Measurements from ENCODE around the gene QDPR. TPM values are rescaled to one million over a fixed set of nuclear protein-coding genes. Genes with fewer than 3 reads are reported as not detected.

Gene QDPR
- total RNA-seq = 10 to 100 TPM in 6 of 7 donors, 1 to 10 TPM in 1; 7.3 to 31.5 (median 26.1) TPM
- polyA plus RNA-seq = 10 to 100 TPM; 24.4 to 49.9 TPM
- long read RNA-seq, donor 1, transcript QDPR-202 (6 exons, 1,278 nt) = minor isoform, 6 of 130 reads
- long read RNA-seq, donor 1, transcript QDPR-205 (6 exons, 1,374 nt) = minor isoform, 7 of 130 reads
- long read RNA-seq, donor 1, transcript QDPR-201 (7 exons, 1,648 nt) = major isoform, 96 of 130 reads
- long read RNA-seq, donor 1, partial matches to known transcripts = 8 of 130 reads
- long read RNA-seq, donor 1, other reads (novel, unspliced or antisense) = 11 of 130 reads
- long read RNA-seq, donor 2, transcript QDPR-201 (7 exons, 1,648 nt) = major isoform, 48 of 64 reads
- long read RNA-seq, donor 2, partial matches to known transcripts = 7 of 64 reads
- long read RNA-seq, donor 2, other reads (novel, unspliced or antisense) = 0 of 64 reads
- long read RNA-seq, donor 3, transcript QDPR-202 (6 exons, 1,278 nt) = minor isoform, 6 of 51 reads
- long read RNA-seq, donor 3, transcript QDPR-201 (7 exons, 1,648 nt) = major isoform, 36 of 51 reads
- long read RNA-seq, donor 3, partial matches to known transcripts = 2 of 51 reads
- long read RNA-seq, donor 3, other reads (novel, unspliced or antisense) = 3 of 51 reads

- TF ChIP-seq CTCF (IDR thresholded peaks at IDR 0.05) = peak in 1 of 3 donors; percentile 45
- TF ChIP-seq EP300 (IDR thresholded peaks at IDR 0.05) = no peak
- Histone ChIP-seq H3K36me3 (no peaks in the 10 kb centered on the region), H3K9me3 (no peaks in the 10 kb centered on the region), H3K4me3 (peak within 1 kb of the TSS; percentile 83), H3K4me1 (ENCODE audit: insufficient read depth) (peaks cover 2% of the 10 kb centered on the region), H3K27me3 (no peaks in the 10 kb centered on the region), H3K27ac (peak within 1 kb of the TSS; percentile 0 to 40)
- DNase-seq = peak; percentile 60 to 82 (median 76)
- intact Hi-C loops (cut with DNase I) = no loop called here
- 1 to 2% (median 1%) methylated on average over 30 to 65 of the region's 65 CpGs for WGBS, 3 donors
These were observed at the start of gene QDPR for GRCh38 chr4:17511950-17512795. Gene QDPR (minus strand): TSS chr4:17512090. CDS start chr4:17512054, 36 bp downstream.

- H3K4me3 ChIP-seq = no peak overlapping the region
- no peaks in the 10 kb centered on the region for H3K27me3 ChIP-seq
- 87 to 88% (median 87%) methylated on average over 8 of the region's 8 CpGs for WGBS, 3 donors
- H3K9me3 ChIP-seq = no peaks in the 10 kb centered on the region
- no peak overlapping the region for H3K27ac ChIP-seq
- no peaks in the 10 kb centered on the region for H3K4me1 ChIP-seq (ENCODE audit: insufficient read depth)
- no peak for TF ChIP-seq CTCF (IDR thresholded peaks at IDR 0.05)
- no peak for TF ChIP-seq POLR2A (IDR thresholded peaks at IDR 0.05)
- no peak for TF ChIP-seq EP300 (IDR thresholded peaks at IDR 0.05)
- intact Hi-C loops (cut with DNase I) = loop anchor here in 2 of 4 donors (5.0 kb wide), 2 partner anchors 56 to 1769 kb away; no protein-coding TSS in a partner anchor
- H3K36me3 ChIP-seq = no peaks in the 10 kb centered on the region
- DNase-seq = no peak
These were observed 49.5 kb upstream of the QDPR start for GRCh38 chr4:17561195-17561909.

- no peak for TF ChIP-seq POLR2A (IDR thresholded peaks at IDR 0.05)
- TF ChIP-seq CTCF (IDR thresholded peaks at IDR 0.05) = no peak
- TF ChIP-seq EP300 (IDR thresholded peaks at IDR 0.05) = no peak
- H3K4me1 ChIP-seq (ENCODE audit: insufficient read depth) = no peaks in the 10 kb centered on the region
- H3K27me3 ChIP-seq = no peaks in the 10 kb centered on the region
- H3K4me3 ChIP-seq = no peak overlapping the region
- DNase-seq = no peak
- no peaks in the 10 kb centered on the region for H3K36me3 ChIP-seq
- intact Hi-C loops (cut with DNase I) = loop anchor here in 2 of 4 donors (5.0 kb wide), 2 partner anchors 57 to 1768 kb away; no protein-coding TSS in a partner anchor
- WGBS, 3 donors = 71 to 79% (median 72%) methylated on average over 6 of the region's 6 CpGs
- H3K27ac ChIP-seq = no peak overlapping the region
- no peaks in the 10 kb centered on the region for H3K9me3 ChIP-seq
These were observed 48.3 kb upstream of the QDPR start for GRCh38 chr4:17560065-17560673.

Measured in ovary (tissue), 10 donors.